LNCAP (cell line): ENCODE data around the gene EFNB3.

Source experiments
- TF ChIP-seq, protein P1 (sequence below): fragments of 450-650 bp; IDR thresholded peaks from 2 replicates; pipeline ENCODE4 v1.5.1; 2017; ENCODE audit warnings: mild to moderate bottlenecking

EFNB3 gene

DNA sequence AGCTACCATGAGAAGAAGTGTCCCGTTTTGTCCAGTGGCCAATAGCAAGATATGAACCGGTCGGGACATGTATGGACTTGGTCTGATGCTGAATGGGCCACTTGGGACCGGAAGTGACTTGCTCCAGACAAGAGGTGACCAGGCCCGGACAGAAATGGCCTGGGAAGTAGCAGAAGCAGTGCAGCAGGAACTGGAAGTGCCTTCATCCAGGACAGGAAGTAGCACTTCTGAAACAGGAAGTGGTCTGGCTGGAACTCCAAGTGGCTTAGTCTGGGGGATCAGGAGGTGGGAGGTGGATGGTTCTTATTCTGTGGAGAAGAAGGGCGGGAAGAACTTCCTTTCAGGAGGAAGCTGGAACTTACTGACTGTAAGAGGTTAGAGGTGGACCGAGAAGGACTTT lies 5.3 kb downstream of the EFNB3 start:
- TF ChIP-seq, protein P1, sequence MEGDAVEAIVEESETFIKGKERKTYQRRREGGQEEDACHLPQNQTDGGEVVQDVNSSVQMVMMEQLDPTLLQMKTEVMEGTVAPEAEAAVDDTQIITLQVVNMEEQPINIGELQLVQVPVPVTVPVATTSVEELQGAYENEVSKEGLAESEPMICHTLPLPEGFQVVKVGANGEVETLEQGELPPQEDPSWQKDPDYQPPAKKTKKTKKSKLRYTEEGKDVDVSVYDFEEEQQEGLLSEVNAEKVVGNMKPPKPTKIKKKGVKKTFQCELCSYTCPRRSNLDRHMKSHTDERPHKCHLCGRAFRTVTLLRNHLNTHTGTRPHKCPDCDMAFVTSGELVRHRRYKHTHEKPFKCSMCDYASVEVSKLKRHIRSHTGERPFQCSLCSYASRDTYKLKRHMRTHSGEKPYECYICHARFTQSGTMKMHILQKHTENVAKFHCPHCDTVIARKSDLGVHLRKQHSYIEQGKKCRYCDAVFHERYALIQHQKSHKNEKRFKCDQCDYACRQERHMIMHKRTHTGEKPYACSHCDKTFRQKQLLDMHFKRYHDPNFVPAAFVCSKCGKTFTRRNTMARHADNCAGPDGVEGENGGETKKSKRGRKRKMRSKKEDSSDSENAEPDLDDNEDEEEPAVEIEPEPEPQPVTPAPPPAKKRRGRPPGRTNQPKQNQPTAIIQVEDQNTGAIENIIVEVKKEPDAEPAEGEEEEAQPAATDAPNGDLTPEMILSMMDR: no peak

DNA sequence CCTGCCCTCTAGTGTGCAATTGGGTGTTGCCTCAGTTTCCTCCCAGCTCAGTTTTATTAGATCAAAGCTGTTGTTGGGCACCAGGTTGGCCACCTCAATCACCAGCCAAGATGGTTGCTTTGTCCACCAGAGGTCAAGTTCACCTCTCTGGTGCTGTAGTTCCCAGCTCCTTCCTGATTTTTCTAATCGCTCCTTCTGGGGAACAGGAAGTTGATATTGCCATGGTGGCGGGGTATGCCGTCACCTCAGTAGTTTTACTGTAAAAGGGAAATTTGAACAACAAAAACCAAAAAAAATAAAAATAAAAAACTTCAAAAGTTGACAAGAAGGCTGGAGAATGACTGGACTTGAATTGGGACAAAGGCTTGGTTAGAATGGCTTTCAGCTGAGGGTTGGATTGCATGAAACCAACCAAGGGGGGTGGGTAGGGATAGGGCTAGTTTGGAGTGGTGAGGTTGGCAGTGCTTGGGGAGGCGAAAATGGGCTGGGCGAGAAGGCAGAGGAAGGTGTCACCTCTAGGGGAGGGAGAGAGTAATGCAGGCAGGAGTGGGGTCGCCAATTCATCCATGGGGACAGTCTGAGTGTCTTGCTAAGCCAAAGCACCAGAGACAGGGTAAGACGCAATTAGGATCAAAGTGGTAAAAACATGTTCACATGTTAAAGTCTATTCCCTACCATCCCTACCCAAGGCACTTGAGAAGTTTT lies 6.2 kb downstream of the EFNB3 start:
- TF ChIP-seq, protein P1: no peak

DNA sequence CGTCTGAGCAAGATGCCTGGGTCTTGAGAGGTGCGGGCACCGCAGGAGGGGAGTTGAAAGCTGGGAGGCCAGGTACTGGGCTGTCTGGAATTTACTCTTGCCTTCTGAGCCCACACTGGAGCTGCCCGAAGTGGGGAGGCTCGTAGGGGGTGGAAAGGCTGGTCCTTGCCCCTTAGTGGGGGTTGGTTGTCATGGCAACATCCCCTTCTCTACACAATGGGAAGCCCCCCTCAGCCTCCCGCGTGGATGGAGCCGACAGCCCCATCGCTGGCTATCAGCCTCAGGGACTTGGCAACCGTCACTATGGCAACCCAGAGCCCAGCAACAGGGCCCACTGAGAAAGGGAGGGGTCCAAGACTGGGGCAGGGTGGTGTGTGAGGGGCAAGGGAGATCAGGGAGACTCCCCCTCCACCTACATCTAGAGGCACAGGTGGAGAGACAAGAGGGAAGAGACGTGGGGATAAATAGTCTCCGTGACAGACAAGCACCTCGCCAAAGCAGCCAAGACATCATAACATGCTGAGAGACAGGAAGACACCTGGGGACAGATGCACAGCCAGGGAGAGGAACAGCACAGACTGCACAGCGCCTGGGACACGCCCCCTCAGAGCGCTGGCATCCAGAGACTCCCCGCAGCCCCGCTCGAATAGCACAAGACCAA lies 7.2 kb downstream of the EFNB3 start:
- TF ChIP-seq, protein P1: no peak

DNA sequence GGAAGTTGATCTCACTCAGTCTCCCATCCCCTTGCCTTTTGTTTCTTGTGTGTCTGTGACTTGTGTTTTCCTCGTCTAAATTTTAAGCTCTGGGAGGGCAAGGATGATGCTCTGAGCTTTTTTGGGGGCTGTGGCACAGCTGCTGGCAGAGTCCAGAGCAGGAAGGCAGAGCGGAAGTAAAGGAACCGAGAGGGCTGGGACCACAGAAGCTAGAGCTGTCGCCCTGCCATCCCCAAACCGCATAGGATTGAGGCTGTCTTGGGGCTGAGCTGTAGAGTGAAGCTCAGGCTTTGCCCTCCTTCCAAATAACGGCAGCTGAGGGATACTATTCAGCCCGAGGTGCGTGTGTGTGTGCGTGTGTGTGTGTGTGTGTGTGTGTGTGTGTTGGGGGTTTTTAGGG lies 8.8 kb downstream of the EFNB3 start:
- TF ChIP-seq, protein P1: no peak

DNA sequence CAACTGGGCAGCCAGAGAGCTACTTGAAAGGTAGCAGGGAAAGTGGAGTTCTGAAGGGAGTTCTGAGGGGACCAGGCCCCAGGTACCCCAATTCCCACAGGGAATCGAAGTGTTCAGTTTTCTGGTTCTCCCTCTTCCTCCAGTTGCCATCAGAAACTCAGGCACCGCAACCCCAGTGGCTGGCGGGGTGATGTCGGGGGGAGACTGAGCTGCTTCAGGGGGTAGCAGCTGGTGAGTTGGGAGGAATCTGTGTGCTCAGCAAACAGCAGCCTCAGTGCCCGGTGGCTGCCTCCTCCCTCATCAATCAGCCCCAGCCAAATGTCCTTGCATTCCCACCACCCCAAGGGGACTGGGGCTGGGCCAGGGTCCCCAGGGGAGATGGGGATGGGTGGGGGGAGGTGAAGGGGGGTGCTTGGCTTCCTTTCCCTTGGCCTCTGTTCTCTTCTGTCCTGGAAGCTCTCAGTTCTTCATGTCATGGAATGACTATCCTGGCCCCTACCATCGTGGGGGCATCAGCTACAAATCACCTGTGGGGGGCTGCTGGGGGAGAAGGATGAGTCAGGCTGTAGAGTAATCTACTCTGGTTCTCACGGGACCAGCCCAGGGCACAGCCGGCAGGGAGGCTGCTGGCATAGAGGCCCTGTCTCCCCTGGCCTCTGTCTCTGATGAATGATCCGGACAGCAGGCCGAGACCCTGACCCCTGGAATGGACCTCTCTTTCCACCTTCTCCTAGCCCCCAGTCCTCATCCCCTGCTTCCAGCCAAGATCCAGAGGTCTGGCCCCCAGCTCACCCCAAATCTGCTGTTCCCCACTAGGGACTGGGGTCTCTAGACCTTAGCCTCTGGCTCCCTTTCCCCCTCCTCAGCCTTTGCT lies 10.0 kb downstream of the EFNB3 start:
- TF ChIP-seq, protein P1: no peak

DNA sequence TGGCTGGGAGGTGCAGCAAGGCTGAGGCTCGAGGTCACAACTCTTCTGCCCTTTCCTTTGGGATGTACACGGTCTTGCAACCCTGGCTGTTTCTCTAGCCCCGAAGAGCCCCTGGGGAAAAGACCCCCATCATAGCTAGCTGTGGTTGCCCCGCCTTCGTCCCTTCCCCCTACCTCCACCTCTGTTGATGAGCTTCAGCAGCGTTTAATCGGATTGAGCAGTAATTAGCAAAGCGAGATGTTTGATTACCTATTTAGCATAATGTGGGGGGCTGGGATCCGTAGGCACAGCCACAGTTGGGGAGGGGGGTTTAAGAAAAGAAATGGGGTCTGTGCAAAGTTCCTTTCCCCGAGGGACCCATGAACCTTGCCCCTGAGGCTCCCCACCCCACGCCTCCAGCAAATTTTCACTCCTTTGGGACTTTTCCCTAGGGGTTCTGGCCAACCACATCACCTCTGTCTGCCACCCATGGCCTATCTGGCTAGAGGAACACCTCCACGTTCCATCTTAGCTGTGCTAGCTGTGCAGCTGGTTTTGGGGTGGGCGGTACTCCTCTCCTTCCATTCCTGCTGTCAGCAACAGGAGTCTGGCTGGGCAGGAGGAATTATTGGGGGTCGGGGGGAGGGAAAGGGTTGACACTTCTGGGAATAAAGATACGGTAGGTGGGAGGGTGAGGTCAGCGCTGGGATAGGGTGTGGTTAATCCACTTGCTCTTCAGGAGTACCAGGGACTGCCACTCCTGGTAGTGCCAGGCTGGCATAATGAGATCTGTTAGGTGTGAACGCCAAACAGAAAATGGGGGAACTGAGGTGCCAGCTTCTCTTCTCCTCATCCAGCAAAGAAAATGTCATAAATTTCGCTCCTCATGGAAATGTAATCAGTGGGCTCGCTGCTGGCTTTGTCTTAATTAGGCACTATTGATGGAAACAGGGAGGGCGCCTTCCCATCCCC lies 11.2 kb downstream of the EFNB3 start:
- TF ChIP-seq, protein P1: no peak
